Hepatocyte (in vitro differentiated cells): ENCODE data around the gene PTBP3. TPM values are rescaled to one million over a fixed set of nuclear protein-coding genes. Genes with fewer than 3 reads are reported as not detected.
A peak's percentile ranks its signal among the peaks of the same experiment; 100 is the strongest.

Experiments
- DNase-seq: peaks from one replicate; pipeline ENCODE4 v3.0.0-alpha.2; 2016; ENCODE audit warnings: low spot score
- H2AFZ ChIP-seq: fragments of 200-600 bp; sonication (generic); 2 replicates; pipeline ENCODE4 v1.6.0; 2016; ENCODE audit warnings: antibody characterized with exemption, mild to moderate bottlenecking
- H3K27ac ChIP-seq: fragments of 200-600 bp; sonication (generic); 2 replicates; pipeline ENCODE4 v1.5.1; 2016; ENCODE audit warnings: mild to moderate bottlenecking
- H3K27me3 ChIP-seq: fragments of 200-600 bp; sonication (generic); 2 replicates; pipeline ENCODE4 v1.6.1; 2016
- H3K36me3 ChIP-seq: fragments of 200-600 bp; sonication (generic); replicated peaks from 2 replicates; pipeline ENCODE4 v1.5.1; 2016; ENCODE audit warnings: low read depth; ENCODE audit not compliant: insufficient read depth
- H3K4me1 ChIP-seq: fragments of 200-600 bp; sonication (generic); 2 replicates; pipeline ENCODE4 v1.5.1; 2016; ENCODE audit warnings: mild to moderate bottlenecking, moderate library complexity; ENCODE audit not compliant: insufficient read depth
- H3K4me2 ChIP-seq: fragments of 200-600 bp; sonication (generic); 2 replicates; pipeline ENCODE4 v1.6.0; 2016
- H3K4me3 ChIP-seq: fragments of 200-600 bp; sonication (generic); 2 replicates; pipeline ENCODE4 v1.5.1; 2016; ENCODE audit warnings: mild to moderate bottlenecking
- H3K79me2 ChIP-seq: fragments of 200-600 bp; sonication (generic); 2 replicates; pipeline ENCODE4 v1.6.0; 2017; ENCODE audit warnings: mild to moderate bottlenecking
- H3K9me2 ChIP-seq: fragments of 200-600 bp; sonication (generic); replicated peaks from 2 replicates; pipeline ENCODE4 v1.6.0; 2017; ENCODE audit warnings: mild to moderate bottlenecking; ENCODE audit not compliant: insufficient read depth
- H3K9me3 ChIP-seq: fragments of 200-600 bp; sonication (generic); 2 replicates; pipeline ENCODE4 v1.5.1; 2016; ENCODE audit warnings: low read depth, mild to moderate bottlenecking
- H4K20me1 ChIP-seq: fragments of 200-600 bp; sonication (generic); 2 replicates; pipeline ENCODE4 v1.6.0; 2016; ENCODE audit warnings: mild to moderate bottlenecking; ENCODE audit not compliant: insufficient read depth, poor library complexity, severe bottlenecking
- EZH2 ChIP-seq: fragments of 200-600 bp; sonication (generic); IDR thresholded peaks from 2 replicates; pipeline ENCODE4 v1.6.1; 2016; ENCODE audit warnings: antibody characterized with exemption, mild to moderate bottlenecking, borderline replicate concordance
- EZH2phosphoT487 ChIP-seq: fragments of 200-600 bp; sonication (generic); IDR thresholded peaks from one replicate; pipeline ENCODE4 v1.6.1; 2018; ENCODE audit warnings: antibody characterized with exemption, mild to moderate bottlenecking, low read depth, moderate library complexity; ENCODE audit not compliant: unreplicated experiment, severe bottlenecking
- WGBS: methylation state at CpG from one replicate; pipeline ENCODE4 v1.1.6; 2016; ENCODE audit warnings: low lambda C conversion rate; ENCODE audit errors: missing lambda C conversion rate; 5-methylcytosine and 5-hydroxymethylcytosine counted together
- polyA plus RNA-seq: library from polyadenylated mRNA; unstranded; fragments of >200 nt; fragmentation: Nextera tagmentation; extraction: Ambion mirVana; gene quantifications from 2 replicates; pipeline ENCODE4 v1.2.1, GENCODE V29; 2016
- total RNA-seq: library from RNA; depleted of rRNA; stranded (reverse); fragments of >200 nt; gene quantifications from 2 replicates; pipeline ENCODE4 v1.2.3, GENCODE V29; 2014
- TF ChIP-seq, protein P1 (sequence below): fragments of 200-600 bp; sonication (generic); IDR thresholded peaks from 2 replicates; pipeline ENCODE4 v1.5.1; 2016; ENCODE audit warnings: antibody characterized with exemption, mild to moderate bottlenecking; ENCODE audit not compliant: poor library complexity

PTBP3 gene
- total and polyA plus RNA-seq, 2 experiments from 2014 or later: 13.7 to 57.7 TPM

DNA sequence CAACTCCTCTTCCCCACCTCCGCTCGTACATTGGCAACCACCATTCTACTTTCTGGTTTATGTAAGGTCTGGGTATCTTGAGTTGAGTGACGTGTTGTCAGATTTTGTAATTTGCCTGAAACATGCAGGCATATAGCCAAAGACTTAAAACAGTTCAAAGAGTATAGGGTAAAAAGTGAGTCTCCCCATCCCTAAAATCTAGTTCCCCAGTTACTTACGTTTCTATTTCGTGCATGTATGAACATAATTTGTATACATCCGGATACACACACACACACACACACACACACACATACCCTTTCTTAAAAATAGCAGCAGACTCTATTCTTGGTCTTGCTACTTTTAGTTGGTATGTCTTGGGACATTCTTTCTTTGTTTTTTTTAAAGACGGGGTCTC is 47.4 kb upstream of the PTBP3 start:
- Histone ChIP-seq H3K36me3 (no peaks in the 10 kb centered on the region), H3K27me3 (no peaks in the 10 kb centered on the region), H3K9me2 (no peaks in the 10 kb centered on the region), H4K20me1 (peaks cover 2% of the 10 kb centered on the region), H3K27ac (peak overlapping the region; percentile 95), H2AFZ (peak overlapping the region; percentile 68), H3K79me2 (peaks cover 70% of the 10 kb centered on the region), H3K4me1 (peaks cover 36% of the 10 kb centered on the region), H3K9me3 (no peaks in the 10 kb centered on the region), H3K4me3 (peak overlapping the region; percentile 50), H3K4me2 (peak overlapping the region; percentile 74)
- TF ChIP-seq EZH2phosphoT487: no peak
- TF ChIP-seq EZH2: no peak
- TF ChIP-seq, protein P1, sequence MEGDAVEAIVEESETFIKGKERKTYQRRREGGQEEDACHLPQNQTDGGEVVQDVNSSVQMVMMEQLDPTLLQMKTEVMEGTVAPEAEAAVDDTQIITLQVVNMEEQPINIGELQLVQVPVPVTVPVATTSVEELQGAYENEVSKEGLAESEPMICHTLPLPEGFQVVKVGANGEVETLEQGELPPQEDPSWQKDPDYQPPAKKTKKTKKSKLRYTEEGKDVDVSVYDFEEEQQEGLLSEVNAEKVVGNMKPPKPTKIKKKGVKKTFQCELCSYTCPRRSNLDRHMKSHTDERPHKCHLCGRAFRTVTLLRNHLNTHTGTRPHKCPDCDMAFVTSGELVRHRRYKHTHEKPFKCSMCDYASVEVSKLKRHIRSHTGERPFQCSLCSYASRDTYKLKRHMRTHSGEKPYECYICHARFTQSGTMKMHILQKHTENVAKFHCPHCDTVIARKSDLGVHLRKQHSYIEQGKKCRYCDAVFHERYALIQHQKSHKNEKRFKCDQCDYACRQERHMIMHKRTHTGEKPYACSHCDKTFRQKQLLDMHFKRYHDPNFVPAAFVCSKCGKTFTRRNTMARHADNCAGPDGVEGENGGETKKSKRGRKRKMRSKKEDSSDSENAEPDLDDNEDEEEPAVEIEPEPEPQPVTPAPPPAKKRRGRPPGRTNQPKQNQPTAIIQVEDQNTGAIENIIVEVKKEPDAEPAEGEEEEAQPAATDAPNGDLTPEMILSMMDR: no peak
- DNase-seq: peak; percentile 34
- WGBS: 47% methylated on average over 7 of the region's 7 CpGs

DNA sequence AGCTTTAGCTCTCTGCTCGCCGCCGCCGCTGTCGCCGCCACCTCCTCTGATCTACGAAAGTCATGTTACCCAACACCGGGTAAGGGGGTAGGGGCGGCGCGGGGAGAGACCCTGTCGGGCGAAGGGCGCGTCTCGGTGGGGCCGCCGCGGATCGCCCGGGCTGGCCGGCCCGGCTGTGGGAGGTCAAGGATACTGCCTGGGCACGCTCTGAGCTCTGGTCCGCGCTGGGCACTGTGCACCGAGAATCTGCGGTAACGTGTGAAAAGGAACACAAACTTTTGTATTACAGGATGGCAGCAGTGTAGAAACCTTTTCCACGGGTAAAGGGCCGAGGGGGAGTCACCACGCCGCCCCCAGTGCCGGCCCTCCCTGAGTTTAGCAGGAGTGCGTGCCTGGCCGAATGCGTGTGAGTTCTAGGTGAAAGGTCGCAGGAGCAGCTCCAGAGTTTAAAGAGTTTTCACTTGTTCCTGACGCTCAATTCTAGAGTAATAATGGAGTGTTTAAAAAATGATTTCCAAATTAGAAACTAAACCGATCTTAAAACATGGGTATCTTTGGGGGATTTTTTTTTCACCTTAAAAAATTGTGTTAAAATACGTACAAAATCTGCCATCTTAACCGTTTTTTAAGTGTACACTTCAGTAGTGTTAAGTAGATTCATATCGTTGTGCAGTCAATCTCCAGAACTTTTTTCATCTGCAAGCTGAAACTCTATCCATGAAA is 46.8 kb upstream of the PTBP3 start, which contains the start of gene HSDL2:
Gene HSDL2, plus strand, starts transcription at position 7 of the 723 bp plus-strand sequence. Its CDS starts 56 bp downstream, at position 63.
- WGBS: 1% methylated on average over 36 of the region's 43 CpGs

DNA sequence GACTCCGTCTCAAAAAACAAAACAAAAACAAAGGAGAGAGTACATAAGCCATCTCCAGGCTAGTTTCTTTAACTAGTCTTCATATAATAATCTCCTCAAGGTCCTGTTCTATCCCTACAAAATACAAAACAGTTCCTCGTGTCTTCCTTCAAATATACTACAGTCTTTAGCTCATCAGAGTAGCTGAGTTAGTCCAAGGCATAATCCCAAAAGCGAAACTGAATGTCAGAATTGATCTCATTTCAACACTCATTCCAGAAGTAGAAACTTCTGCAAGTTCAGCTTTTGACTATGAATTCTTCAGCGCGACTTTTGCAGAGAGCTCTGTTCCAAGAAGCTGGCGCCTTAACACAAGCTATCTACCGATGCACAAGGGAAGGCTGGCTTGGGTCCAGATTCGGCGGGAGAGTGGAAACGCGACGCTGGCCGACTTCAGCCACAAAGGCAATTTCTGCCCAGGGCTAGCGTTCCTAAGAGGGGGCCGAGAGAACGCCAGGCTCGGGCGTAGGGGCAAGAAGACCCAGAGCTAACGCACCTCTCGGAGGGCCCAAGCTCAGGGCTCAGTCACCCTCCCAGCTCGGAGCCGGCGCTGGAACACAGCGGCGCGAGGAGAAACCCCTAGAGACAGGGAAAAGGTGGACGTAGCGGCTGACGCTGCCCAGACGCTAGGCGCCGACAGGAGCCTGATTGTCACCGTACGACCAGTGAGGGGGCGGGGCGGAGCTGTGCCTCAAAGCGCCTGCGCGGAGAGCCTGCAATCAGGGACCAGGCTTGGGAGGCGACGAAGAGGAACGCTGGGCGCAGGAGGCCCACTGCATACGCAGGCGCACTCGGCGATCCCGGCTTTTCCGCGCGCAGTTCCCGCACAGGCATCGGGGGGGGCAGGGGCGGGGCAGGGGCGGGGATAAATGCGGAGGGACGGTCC is 46.0 kb upstream of the PTBP3 start:
- peak overlapping the region; percentile 83 for H3K4me2 ChIP-seq
- H3K4me3 ChIP-seq: peak overlapping the region; percentile 55
- H3K9me2 ChIP-seq: no peaks in the 10 kb centered on the region
- peaks cover under 1% of the 10 kb centered on the region for H4K20me1 ChIP-seq
- no peaks in the 10 kb centered on the region for H3K27me3 ChIP-seq
- WGBS: 3% methylated on average over 54 of the region's 57 CpGs
- no peaks in the 10 kb centered on the region for H3K9me3 ChIP-seq
- H2AFZ ChIP-seq: peak overlapping the region; percentile 41
- H3K27ac ChIP-seq: peak overlapping the region; percentile 96
- H3K4me1 ChIP-seq: peaks cover 29% of the 10 kb centered on the region
- peak; percentile 99 for DNase-seq
- H3K36me3 ChIP-seq: no peaks in the 10 kb centered on the region
- H3K79me2 ChIP-seq: peaks cover 58% of the 10 kb centered on the region
- TF ChIP-seq, protein P1: no peak
- TF ChIP-seq EZH2phosphoT487 (no peak), EZH2 (no peak)

More for the DNA sequence above, 46.8 kb upstream of the PTBP3 start, which contains the start of gene HSDL2:
- peaks cover 2% of the 10 kb centered on the region for H4K20me1 ChIP-seq
- peak within 1 kb of the TSS; percentile 96 for H3K27ac ChIP-seq
- H3K79me2 ChIP-seq: peaks cover 66% of the 10 kb centered on the region
- H3K9me2 ChIP-seq: no peaks in the 10 kb centered on the region
- peak; percentile 74 for DNase-seq
- H3K36me3 ChIP-seq: no peaks in the 10 kb centered on the region
- H2AFZ ChIP-seq: peak within 1 kb of the TSS; percentile 68
- peak within 1 kb of the TSS; percentile 55 for H3K4me3 ChIP-seq
- peak within 1 kb of the TSS; percentile 83 for H3K4me2 ChIP-seq
- TF ChIP-seq EZH2 (no peak), EZH2phosphoT487 (no peak)
- TF ChIP-seq, protein P1: no peak
- H3K27me3 ChIP-seq: no peaks in the 10 kb centered on the region
- no peaks in the 10 kb centered on the region for H3K9me3 ChIP-seq
- H3K4me1 ChIP-seq: peaks cover 36% of the 10 kb centered on the region
